Testis (tissue), 3 donors: ENCODE results near the gene EPO. TPM values are rescaled to one million over a fixed set of nuclear protein-coding genes. Genes with fewer than 3 reads are reported as not detected.
A peak's percentile ranks its signal among the peaks of the same experiment; 100 is the strongest.

Source experiments
- DNase-seq: peaks from one replicate; pipeline ENCODE4 v3.0.0-alpha.2; 2019
- H3K27ac ChIP-seq, 2 donors: fragments of 200-600 bp; sonication (generic); one replicate each; pipeline ENCODE4 v1.5.1; 2019
- H3K27me3 ChIP-seq: fragments of 200-600 bp; sonication (generic); one replicate; pipeline ENCODE4 v1.5.1; 2019
- H3K36me3 ChIP-seq: fragments of 200-600 bp; sonication (generic); one replicate; pipeline ENCODE4 v1.5.1; 2017; ENCODE audit warnings: low read depth; ENCODE audit errors: missing control alignments
- H3K4me1 ChIP-seq: fragments of 200-600 bp; sonication (generic); one replicate; pipeline ENCODE4 v1.5.1; 2019
- H3K4me3 ChIP-seq, 2 donors: fragments of 200-600 bp; sonication (generic); one replicate each; pipeline ENCODE4 v1.5.1; 2017 to 2019
- H3K9me3 ChIP-seq: fragments of 200-600 bp; sonication (generic); one replicate; pipeline ENCODE4 v1.5.1; 2017
- CTCF ChIP-seq, 3 experiments: fragments of 450-650 bp in 2 of 3; fragments of 200-600 bp in 1 of 3; sonication (generic) in 1 of 3; IDR thresholded peaks; one replicate each; pipeline ENCODE4 v1.5.1; 2016 to 2019; ENCODE audit warnings: antibody characterized with exemption in 3 of 3, mild to moderate bottlenecking in 2 of 3, moderate library complexity in 1 of 3
- POLR2A ChIP-seq: fragments of 450-650 bp; IDR thresholded peaks from one replicate; pipeline ENCODE4 v1.6.1; 2017; ENCODE audit warnings: antibody characterized with exemption, mild to moderate bottlenecking, moderate library complexity
- WGBS, 2 donors: methylation state at CpG; one replicate each; pipeline ENCODE4 v1.1.5; 2018; 5-methylcytosine and 5-hydroxymethylcytosine counted together
- intact Hi-C: fragments of 100-400 bp; cut with DNase I; formaldehyde crosslinking; loops from one replicate; pipeline ENCODE4 v1.15.1; 2023; ENCODE audit warnings: low total_unique reads
- polyA plus RNA-seq: library from polyadenylated mRNA; stranded (reverse); fragments of 350-450 nt; fragmentation: Illumina TruSeq; extraction: RNeasy Lipid Tissue Mini Kit (QIAGEN cat#74804); gene quantifications from one replicate; pipeline ENCODE4 v1.2.3, GENCODE V29; 2014; ENCODE audit warnings: low read depth, low replicate concordance; ENCODE audit not compliant: insufficient read depth
- total RNA-seq, 2 donors: library from RNA; depleted of rRNA; stranded (reverse); fragments of >200 nt; gene quantifications; one replicate each; pipeline ENCODE4 v1.2.3, GENCODE V29; 2016

Gene EPO
- total and polyA plus RNA-seq, 3 donors from 2014 or later, result 0.63 to 0.93 (median 0.65) TPM

GRCh38 chr7:100686201-100686821 is 34.0 kb upstream of the EPO start:
- Histone ChIP-seq H3K4me1 (peaks cover 32% of the 10 kb centered on the region), H3K27me3 (no peaks in the 10 kb centered on the region), H3K9me3 (no peaks in the 10 kb centered on the region), H3K4me3 (no peak overlapping the region), H3K27ac (no peak overlapping the region), H3K36me3 (no peaks in the 10 kb centered on the region)
- intact Hi-C loops, result no loop called here
- no peak for TF ChIP-seq CTCF (IDR thresholded peaks at IDR 0.05)
- 67 to 80% methylated on average over 20 to 33 of the region's 33 CpGs for WGBS, 2 donors
- peak; percentile 51 for DNase-seq

- TF ChIP-seq POLR2A, result no peak
- TF ChIP-seq CTCF (IDR thresholded peaks at IDR 0.05), result no peak
- intact Hi-C loops, result no loop called here
- no peaks in the 10 kb centered on the region for H3K27me3 ChIP-seq
Observed at GRCh38 chr7:100686822-100687211, 33.5 kb upstream of the EPO start.

GRCh38 chr7:100687261-100687660 is 33.0 kb upstream of the EPO start:
- H3K27me3 ChIP-seq, result no peaks in the 10 kb centered on the region
- no peak for DNase-seq
- H3K36me3 ChIP-seq, result no peaks in the 10 kb centered on the region
- peak overlapping the region in 1 of 2 donors; percentile 59 for H3K27ac ChIP-seq
- no peaks in the 10 kb centered on the region for H3K9me3 ChIP-seq
- WGBS, 2 donors, result 89 to 92% methylated on average over 7 to 22 of the region's 22 CpGs
- intact Hi-C loops, result no loop called here
- no peak overlapping the region for H3K4me3 ChIP-seq
- TF ChIP-seq POLR2A (no peak), CTCF (IDR thresholded peaks at IDR 0.05) (no peak)
- peaks cover 42% of the 10 kb centered on the region for H3K4me1 ChIP-seq

More at GRCh38 chr7:100686822-100687211, 33.5 kb upstream of the EPO start:
- DNase-seq, result no peak
- 77 to 85% methylated on average over 9 to 17 of the region's 17 CpGs for WGBS, 2 donors
- H3K9me3 ChIP-seq, result no peaks in the 10 kb centered on the region
- peaks cover 37% of the 10 kb centered on the region for H3K4me1 ChIP-seq
- no peaks in the 10 kb centered on the region for H3K36me3 ChIP-seq
- no peak overlapping the region for H3K4me3 ChIP-seq
- H3K27ac ChIP-seq, result no peak overlapping the region

GRCh38 chr7:100687751-100688300 is 32.4 kb upstream of the EPO start:
- Histone ChIP-seq H3K4me1 (peaks cover 48% of the 10 kb centered on the region), H3K36me3 (no peaks in the 10 kb centered on the region), H3K27me3 (no peaks in the 10 kb centered on the region), H3K9me3 (no peaks in the 10 kb centered on the region), H3K27ac (peak overlapping the region; percentile 27 to 59), H3K4me3 (no peak overlapping the region)
- intact Hi-C loops, result no loop called here
- no peak for TF ChIP-seq POLR2A
- no peak for TF ChIP-seq CTCF (IDR thresholded peaks at IDR 0.05)
- 57 to 65% methylated on average over 18 to 21 of the region's 25 CpGs for WGBS, 2 donors
- DNase-seq, result no peak

GRCh38 chr7:100688326-100688860 is 31.9 kb upstream of the EPO start:
- no peak for TF ChIP-seq CTCF (IDR thresholded peaks at IDR 0.05)
- no peaks in the 10 kb centered on the region for H3K27me3 ChIP-seq
- H3K36me3 ChIP-seq, result no peaks in the 10 kb centered on the region
- intact Hi-C loops, result no loop called here
- H3K9me3 ChIP-seq, result no peaks in the 10 kb centered on the region
- DNase-seq, result no peak
- WGBS, 2 donors, result 68 to 79% methylated on average over 13 to 16 of the region's 16 CpGs
- H3K27ac ChIP-seq, result peak overlapping the region; percentile 27 to 59
- no peak overlapping the region for H3K4me3 ChIP-seq
- H3K4me1 ChIP-seq, result peaks cover 51% of the 10 kb centered on the region
